Stimulated activated CD4-positive, alpha-beta T cell treated with anti-CD3 and anti-CD28 coated beads, Interleukin-4, amount 100 ng/mL, for 24 hours (primary cell): ENCODE results near the gene MYEF2.

ENCODE experiments used
- DNase-seq: peaks from one replicate; pipeline ENCODE4 v3.0.0-alpha.2; 2020

Gene MYEF2, protein sequence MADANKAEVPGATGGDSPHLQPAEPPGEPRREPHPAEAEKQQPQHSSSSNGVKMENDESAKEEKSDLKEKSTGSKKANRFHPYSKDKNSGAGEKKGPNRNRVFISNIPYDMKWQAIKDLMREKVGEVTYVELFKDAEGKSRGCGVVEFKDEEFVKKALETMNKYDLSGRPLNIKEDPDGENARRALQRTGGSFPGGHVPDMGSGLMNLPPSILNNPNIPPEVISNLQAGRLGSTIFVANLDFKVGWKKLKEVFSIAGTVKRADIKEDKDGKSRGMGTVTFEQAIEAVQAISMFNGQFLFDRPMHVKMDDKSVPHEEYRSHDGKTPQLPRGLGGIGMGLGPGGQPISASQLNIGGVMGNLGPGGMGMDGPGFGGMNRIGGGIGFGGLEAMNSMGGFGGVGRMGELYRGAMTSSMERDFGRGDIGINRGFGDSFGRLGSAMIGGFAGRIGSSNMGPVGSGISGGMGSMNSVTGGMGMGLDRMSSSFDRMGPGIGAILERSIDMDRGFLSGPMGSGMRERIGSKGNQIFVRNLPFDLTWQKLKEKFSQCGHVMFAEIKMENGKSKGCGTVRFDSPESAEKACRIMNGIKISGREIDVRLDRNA

DNA sequence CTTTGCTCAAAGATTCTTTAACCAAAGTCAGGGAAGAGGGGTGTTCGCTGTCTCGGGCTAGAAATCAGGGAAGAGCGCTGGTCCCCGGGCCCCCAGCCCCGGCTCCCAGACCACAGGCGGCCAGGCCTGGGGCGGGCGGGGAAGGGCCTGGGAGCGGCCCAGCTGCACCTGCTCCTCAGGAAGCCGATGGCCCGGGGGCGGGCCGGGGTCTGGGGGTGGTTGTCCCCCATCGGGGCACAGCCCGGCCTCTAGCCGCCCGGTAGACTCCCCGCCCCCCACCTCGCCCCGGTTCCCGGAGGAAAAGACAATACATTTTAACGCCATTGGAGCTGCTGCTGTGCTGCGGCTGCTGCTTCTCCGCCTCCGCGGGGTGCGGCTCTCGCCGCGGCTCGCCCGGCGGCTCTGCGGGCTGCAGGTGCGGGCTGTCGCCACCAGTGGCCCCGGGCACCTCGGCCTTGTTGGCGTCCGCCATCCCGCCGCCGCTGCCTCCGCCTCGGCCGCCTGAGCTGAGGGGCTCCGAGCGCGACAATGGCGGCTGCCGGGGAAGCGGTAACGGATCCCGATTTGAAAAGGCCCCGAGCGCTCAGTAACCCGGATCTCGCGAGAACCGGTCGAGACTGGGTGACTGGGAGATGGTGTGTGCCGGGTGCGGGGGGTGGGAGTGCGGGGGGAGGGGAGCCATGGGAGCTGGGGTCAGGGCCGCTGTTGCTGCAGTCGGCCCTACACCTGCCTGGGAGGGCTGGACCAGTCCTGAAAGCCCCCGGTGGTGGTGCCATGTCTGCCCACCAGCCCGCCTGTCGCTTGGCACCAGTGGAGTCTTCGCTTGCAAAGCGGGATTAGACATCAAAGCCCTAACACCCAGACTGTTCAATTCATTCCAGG lies at the start of gene MYEF2:
Gene MYEF2, minus strand, starts transcription at position 530 of the 882 bp plus-strand sequence. Its CDS starts 58 bp downstream, at position 472.
- DNase-seq: peak; percentile 68

DNA sequence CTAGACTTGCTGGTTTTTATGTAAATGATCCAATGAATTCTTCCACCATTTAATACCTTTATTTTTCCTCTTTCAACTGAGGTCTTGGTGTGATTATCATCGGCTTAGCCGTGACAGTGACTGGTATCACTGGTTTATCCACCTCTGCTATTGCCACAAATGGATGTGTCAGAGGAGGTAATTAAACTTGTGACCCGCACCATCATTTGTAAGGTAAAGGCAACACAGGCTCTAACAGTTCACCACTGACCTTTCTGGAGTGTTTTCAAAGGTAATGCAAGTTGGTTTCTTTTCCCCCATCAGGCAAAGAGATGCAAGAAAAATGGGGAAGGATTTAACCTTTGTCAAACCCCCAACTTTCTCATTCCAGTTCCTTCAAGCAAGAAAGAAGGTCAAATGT lies 47.7 kb upstream of the MYEF2 start:
- DNase-seq: no peak

DNA sequence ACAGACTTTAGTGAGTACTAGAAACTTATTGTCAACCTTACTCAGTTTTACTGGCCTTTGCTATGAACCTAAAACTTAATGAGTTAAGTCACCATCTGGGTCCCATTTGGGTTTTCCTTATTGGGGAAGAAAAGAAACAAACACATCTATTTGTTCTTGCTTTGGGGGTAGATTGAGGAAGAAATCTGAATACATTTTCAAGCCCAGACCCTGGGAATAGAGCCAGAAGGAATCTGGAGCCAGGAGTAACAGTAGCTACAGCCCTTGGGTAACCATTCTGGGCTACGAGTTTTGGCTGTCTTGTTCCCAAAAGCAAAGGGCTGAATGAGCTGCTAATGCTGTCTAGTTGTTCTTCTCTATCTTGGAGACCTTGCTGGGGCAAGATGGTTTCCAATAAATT lies 44.5 kb upstream of the MYEF2 start:
- DNase-seq: no peak

DNA sequence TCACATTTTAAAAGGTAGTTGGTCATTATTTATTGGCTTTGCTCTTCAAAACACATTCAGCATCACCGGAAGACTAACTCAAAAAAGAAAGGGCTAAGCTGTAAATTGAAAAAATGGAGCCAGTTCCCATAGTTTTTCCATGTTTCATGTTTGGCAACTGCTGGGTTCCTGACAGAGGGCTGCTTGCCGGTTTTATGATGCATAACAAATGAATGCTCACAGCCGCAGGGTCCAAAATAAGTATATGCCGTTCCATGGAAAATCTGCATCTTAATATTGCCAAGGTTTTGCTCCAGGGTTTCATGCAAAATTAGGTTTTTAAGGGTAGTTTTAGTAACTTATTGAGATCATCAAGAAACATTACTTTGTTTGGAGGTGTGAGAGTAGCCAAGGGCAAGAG lies 43.8 kb upstream of the MYEF2 start:
- no peak for DNase-seq

DNA sequence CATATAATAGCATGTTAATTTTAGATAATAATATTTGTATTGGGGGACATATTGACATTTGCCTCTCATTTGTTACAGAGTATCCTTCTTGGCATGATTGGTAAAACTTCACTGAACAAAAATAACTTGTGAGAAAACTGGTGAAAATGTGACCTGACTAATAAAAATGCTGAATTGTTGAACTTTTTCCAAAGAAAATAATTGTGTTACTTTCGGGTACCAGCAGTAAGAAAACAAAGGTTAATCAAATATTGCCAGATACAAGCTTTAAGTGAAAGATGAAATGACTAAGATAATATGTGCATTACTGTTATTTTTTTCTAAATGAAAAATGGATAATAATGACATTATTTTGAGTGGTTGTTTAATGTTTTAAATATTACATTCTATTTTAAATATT lies 43.2 kb upstream of the MYEF2 start:
- DNase-seq: no peak

DNA sequence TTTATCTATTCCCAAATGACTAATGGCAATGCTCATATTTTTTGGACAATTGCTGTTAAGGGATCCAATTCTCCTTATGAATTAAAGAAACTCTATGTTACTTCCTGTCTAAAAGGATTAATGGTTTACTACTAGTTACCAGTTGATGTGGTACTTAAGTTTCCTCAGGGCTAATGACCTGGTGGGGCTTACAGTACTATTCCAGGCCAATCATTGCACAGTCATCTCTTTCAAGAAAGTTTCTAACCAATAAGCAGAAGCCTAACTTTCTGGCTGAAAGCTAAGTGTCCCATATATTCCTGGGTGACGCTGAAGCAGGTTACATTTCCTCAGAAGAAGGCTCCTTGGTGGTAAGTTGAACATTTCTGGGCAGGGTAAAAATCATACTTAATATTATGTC lies 27.9 kb upstream of the MYEF2 start, which contains the start of gene SLC12A1:
Gene SLC12A1, plus strand, starts transcription at position 322 of the 400 bp plus-strand sequence. CDS start 1,418 bp downstream, outside the sequence.
- DNase-seq: no peak

DNA sequence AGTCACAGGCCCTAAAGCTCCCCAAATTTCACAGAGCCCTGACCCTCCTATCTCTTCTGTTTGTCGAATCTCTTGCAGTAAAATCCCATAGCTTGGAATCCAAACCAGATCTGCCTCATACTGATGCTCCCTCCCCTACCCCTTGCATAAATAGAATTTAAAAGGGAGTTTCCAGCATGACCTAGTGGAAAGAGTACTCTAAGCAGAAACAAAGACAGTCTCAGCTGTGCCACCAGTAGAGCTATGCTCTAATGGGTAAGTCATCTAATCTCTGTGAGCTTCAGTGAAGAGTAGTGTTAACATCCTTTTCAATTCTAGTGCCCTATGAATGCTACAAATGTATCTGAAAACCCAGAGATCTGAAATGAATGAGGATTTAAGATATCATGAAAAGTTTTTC lies 24.0 kb upstream of the MYEF2 start:
- no peak for DNase-seq

DNA sequence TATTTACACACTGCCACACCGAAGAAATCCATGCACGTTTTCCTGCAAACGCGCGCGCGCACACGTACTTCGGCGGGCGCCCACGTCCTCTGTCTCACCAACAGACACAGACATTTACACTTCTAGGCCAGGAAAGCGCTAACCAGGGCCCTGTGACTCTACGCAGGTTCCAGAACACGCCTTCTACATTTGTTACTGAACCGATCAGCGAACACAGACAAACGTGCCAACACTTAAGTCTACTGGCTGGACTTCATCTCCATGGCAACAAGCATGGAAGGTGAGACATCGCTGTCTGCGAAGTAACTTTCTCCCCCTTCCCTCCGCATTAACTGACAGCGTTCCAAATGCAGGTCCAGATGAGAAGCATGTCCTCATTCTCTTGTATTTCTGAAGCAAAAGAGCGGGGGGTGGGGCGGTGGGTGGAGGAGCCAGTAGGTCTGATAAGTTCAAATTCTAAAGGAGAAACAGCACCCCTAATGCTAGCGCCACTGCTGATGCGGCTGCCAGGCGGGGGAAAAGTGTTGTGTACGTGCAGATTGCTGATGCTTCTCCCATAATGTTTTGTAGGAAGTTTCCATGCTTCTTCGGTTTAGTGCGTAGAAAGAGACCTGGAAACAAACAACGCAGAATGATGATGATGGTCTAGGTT lies 13.6 kb upstream of the MYEF2 start, which contains the start of gene CTXN2:
Gene CTXN2, plus strand, starts transcription at position 92 of the 652 bp plus-strand sequence. CDS start 9,636 bp downstream, outside the sequence.
- no peak for DNase-seq

DNA sequence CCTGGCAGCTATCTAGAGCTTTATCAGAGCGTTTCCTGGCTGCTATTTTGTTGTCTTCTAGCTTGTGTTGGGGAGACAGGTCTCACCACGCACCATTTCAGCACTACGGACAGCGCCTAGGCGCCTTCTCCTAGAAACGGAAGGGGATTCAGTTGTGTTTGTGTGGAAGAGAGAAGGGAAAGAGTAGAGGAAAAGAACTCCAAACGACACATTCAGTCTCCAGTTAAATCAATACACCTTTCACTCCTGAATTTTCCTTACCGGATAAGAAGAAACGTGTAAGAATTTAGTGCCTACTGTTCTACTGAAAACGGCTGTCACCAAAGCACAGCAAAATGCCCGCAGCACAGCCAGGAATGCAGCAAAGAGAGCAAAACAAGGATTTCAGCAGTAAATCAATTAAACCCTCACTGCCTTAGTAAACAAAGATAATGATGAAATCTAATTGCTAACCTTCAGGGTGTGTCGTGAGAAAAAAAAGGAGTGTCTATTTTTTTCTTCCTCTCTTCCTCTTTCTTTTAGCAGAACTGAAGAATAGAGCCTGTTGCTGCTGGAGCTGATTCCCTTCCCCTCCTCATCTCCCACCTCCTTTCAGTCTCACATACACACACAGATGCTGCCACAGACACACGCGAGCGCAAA lies 13.0 kb upstream of the MYEF2 start:
- DNase-seq: peak; percentile 12

DNA sequence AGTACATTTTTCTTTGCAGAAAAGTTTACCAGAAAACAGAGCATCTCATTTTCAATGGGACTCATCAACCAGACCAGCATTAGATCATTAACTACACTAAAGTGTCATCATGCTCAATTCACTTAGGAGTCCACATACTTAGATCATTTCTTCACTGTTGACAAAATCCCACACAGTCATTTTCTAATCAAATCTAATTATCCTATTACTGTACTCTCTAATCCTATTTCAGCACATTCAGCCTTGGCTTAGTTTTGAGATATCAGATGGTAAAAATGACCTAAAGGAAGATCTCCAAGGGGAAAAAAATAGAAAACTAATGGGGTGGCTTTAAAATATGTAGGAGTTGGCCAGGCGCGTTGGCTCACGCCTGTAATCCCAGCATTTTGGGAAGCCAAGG lies 8.2 kb upstream of the MYEF2 start:
- no peak for DNase-seq

DNA sequence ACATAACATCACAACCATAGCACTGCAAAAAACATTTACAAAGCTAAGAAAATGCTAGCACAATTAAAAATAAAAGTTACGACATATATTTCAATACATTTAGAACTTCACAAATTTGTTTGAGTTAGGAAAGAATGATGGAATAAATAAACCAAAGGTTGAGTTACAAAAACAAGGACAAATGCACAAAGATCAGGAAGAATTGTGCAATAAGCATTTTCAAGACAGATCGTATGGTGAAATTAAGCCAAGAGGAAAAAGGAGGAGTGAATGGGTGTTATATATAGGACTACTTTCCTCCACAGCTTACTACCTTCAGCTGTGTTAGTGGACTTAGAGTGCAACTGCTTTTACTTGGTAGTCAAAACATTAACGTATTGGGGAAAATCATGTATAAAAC lies 7.4 kb upstream of the MYEF2 start:
- no peak for DNase-seq

DNA sequence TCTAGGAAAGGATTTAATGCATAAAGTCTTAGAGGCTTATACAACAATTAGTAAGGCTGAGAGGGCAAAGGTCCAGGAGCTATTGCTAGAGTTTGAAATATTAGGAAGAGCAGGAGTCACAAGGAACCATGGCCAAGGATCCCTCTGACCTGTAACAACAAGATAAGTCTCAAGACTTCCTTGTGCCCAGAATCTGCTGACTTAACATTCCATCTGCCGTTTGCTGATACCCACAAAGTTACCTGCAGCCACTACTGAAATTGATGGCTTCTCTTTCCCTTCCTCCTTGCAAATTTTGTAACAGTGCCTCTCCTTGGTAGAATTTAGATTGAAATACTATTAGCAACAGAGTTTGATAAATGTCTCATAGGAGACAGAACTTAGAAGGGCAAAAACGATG lies 4.7 kb upstream of the MYEF2 start:
- DNase-seq: no peak

DNA sequence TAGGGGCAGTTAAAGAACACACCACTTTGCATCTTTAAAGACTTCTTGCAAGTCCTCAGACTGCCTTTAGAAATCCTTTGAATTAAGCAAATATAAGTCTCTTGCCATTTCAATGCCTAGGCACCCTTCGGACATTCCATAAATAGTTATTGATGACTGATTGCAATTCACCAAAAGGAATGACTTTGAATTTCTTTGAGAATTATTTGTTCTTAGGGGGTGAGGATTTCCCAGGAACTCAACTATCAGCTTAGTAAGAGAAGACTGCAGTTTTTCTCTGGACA lies 495 bp upstream of the MYEF2 start:
- DNase-seq: no peak

DNA sequence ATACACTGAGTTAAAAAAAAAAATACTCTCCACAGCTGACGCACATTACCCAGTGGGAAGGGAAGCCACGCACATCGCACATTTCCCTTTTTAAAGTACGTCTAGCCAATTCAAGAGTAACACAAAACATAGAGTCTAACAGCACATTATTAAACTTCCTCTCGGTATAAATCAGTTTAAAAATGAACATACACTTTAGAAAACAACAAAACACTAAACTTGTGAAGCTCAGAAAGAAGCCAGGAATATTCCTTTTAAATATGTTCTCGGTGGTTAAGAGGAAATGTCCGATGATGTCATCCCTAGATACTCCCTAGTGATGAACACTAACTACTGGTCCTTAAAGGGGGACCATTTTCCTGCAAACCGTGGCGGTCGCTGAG lies 721 bp downstream of the MYEF2 start:
- no peak for DNase-seq

DNA sequence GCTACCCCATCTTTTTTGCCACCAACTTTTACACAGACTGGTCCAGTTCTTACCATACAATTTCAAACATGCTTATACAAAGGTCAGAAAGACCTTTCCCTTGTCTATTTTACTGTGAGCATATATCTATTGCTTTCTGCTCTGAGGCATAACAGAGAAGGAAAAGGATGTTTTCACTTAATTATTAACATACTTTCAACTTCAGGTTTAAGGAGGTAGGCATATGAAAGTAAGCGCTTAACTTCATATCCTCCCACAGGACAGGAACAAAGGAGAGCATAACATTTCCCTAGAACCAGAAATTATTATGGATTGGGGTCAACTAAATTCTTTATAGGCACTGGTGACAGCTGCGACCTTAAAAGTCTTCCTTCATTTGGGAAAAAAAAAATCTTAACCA lies 1.1 kb downstream of the MYEF2 start:
- no peak for DNase-seq

DNA sequence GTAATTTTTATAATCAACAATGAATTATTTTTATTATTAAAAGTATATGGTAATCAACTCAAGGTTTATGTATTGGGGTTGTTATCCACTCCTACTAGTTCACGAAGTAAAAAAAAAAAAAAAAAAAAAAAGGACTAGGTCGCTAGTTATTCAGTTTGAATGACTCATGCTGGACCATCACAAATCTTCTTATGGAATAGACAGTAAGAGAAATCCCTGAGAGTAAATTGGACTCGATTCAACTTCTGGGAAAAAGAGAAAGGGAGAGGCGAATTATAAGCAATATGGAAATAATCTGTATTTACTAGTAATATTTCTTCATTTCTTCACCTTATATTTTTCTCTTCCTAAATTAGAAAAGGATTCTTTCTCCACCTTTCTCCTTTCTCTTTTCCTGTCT lies 2.0 kb downstream of the MYEF2 start:
- no peak for DNase-seq

DNA sequence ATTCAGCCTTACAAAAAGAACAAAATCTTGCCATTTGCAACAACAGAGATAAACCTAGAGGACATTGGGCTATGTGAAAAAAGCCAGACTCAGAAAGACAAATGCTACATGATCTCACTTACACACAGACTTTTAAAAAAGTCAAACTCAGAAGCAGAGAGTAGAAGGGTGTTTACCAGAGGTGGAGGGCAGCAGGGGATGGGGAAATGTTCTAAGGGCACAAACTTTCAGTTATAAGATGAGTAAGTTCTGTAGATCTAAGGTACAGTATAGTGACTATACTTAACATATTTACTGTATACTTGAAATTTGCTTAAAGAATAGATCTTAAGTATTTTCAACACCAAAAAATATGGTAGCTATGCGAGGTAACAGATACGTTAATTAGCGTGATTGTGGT lies 3.0 kb downstream of the MYEF2 start:
- no peak for DNase-seq

DNA sequence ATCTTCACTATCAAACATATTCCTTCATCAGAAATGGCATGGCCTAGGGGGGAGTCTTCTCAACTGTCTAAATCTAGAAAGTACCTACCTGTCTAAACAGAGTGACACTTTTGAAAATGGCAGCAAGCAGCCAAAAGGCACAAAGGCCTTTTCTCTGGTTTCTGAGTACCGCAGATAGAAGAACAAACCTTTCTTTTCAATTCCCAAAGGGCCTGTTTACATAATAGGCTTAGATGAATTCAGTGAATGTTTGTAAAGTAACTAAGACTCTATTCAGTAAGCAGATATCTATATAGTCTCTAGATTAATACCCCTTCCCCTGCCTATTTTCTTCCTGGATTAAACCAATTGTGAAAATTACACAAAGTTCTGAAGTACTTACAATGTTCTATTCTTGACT lies 7.1 kb downstream of the MYEF2 start:
- DNase-seq: no peak

DNA sequence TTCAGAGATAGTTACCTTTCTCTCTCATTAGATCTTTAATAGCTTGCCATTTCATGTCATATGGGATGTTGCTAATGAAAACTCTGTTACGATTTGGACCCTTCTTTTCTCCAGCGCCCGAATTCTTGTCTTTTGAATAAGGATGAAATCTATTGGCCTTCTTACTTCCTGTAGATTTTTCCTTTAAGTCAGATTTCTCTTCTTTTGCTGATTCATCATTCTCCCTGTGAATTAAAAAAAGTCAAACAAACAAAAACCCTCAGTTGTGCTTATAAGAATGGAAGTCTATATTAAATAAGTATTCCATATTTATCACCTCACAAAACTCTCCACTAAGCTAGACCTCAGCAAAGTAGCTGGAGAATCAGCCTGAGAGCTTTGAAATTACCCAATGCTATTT lies 9.5 kb downstream of the MYEF2 start:
- DNase-seq: no peak

DNA sequence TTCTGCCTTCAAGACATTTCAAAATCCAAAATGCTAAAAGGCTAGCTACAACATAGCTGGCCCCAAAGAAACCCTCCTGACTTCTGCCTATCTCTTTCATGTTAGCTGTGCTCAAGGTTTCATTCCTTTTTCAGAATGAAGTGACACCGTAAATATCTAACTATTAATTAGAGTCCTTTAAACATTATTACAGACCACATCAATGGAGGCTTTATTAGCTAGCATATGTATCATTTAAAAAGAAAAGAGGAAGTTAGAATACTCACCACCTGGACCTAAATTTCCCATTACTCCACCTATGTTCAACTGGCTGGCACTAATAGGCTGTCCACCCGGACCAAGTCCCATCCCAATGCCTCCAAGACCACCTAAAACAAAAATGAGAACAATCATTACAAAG lies 24.6 kb downstream of the MYEF2 start:
- DNase-seq: no peak

DNA sequence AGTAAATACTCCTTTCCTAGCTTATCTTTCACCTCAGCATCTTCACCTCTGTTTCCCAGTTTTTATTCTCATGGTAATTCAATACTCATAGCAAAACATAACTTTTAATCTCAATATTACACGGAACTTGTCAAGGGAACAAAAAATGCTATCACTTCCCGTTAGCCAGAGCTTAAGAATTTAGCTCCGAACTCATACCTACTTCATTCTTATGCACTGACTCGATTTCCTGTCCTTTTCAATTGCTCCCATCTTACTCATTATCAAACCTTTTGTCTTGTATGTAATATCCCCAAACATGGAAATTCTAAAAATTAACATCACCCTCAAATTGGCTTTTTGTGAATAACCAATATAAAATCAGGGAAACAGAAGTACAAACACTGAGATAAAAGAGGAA lies 28.2 kb downstream of the MYEF2 start:
- no peak for DNase-seq

DNA sequence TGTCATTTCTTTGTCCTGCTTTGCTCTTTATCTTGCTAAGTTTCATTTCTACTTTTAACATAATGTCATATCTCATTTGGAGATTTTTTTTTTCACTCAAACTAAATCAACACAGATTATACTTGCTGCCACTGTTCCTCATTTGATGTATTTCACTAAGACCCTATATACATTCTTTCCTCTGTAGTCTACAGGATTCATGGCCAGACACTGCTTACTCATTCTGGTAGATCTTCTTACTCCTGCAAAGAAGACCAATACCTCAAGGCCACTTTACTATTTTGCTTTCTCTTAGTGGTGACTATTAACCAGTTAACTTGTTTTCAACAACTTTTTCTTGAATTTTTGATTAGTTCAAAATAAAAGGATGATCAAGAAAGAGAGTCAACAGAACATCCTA lies 30.7 kb downstream of the MYEF2 start:
- no peak for DNase-seq

DNA sequence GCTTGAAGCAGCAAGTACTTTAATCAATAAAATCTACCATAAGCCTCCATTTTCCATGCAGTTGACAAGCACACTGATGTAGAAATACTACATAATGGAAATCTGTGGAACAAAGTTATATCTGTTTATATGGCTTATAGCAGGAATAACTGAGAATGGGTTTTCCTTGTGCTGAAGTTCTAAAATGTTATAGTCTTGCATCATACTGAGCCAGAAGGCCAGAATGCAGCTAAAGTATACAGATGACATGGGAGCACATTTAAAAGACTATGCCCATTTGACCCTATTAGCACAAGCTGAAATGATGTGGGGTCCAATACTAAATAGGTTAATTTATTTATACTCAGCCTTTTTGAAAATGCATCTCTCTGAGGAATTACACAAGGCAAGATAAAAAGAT lies 32.2 kb downstream of the MYEF2 start:
- no peak for DNase-seq
